D721Med (cell line): ENCODE data around the gene ATP5F1D.

ENCODE experiments used
- DNase-seq: peaks from one replicate; pipeline ENCODE4 v3.0.0; 2011; ENCODE audit warnings: low spot score; ENCODE audit not compliant: insufficient read length
- FAIRE-seq: peaks from 2 replicates; lab custom pipeline; 2011; peaks lifted over from hg19 to GRCh38; lab: Jason Lieb, UNC
- CTCF ChIP-seq: IDR thresholded peaks from 2 replicates; pipeline ENCODE4 v1.5.1; 2012; ENCODE audit warnings: mild to moderate bottlenecking, control low read depth; ENCODE audit not compliant: insufficient read depth; ENCODE audit errors: missing control alignments

ATP5F1D gene

DNA sequence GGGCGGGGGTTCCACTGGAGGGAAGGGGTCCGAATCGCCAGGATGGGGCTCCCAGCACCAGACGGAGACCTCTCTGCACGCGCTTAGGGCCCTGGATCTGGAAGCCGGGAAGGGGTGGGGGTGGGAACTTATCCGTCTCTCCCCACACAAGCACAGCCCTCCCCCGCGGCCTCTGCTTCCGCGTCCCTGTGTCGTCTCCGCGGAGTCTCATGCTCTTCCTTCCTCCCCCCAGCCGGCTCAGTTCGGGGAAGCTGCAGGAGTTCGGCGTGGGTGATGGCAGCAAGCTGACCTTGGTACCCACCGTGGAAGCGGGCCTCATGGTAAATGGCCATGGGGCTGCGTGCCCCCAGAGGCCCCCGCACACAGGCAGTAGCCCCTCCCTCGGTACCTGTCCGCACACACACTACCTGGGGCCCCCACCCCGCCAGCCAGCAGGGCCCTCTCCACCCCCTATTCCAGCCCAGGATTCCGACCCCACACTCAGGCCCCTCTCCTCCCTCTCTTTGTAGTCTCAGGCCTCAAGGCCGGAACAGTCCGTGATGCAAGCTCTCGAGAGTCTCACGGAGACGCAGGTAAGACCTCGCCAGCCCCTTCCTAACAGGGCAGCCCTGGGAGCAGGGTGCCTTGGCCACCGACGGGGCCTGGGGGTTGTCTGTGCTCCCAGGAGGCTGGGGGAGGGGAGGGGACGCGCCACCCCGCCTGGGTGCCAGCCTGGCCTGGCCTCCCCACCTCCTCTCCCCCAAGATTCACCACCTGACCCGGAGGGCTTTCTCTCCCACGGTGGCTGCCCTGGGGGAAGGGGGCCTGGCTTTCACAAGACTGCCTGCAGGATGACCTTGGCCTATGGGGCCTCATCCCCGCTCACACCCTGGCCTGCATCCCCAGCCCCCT lies 10.0 kb downstream of the ATP5F1D start:
- TF ChIP-seq CTCF = no peak
- FAIRE-seq (no peak), DNase-seq (no peak)

DNA sequence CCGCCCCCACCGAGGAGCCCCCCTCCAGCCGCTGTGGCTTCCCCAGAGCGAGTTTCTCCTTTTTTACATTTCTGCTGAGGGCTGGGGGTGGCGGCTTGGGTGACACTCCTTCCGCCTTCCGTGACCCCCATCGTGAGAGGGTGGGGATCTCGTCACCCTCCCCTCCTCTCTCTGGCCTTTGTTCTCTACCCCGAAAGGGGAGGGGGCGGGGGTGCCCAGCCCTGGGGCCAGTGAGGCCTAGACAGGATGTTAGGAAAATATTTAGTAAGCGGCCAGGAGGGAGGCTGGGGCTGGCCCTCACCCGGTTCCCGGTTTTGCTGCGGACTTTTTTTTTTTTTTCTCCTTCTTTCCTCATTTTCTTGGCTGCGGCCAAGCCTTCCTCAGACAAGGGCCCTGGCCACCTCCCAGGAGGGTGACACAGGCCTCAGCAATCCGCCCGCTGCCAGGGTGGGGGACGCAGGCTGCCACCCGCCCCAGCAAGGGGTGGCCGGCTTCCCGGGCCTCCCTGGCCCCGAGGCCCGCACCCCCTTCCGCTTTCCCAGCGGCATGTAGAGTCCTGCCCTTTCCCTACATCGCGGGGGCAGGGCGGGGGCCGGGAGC lies 10.8 kb downstream of the ATP5F1D start:
- TF ChIP-seq CTCF = no peak
- no peak for DNase-seq
- FAIRE-seq = no peak

GRCh38 chr19:1252821-1253513 lies 11.4 kb downstream of the ATP5F1D start:
- FAIRE-seq (no peak), DNase-seq (no peak)
- TF ChIP-seq CTCF = no peak

GRCh38 chr19:1253514-1254080 lies 12.0 kb downstream of the ATP5F1D start:
- no peak for TF ChIP-seq CTCF
- FAIRE-seq (no peak), DNase-seq (no peak)

DNA sequence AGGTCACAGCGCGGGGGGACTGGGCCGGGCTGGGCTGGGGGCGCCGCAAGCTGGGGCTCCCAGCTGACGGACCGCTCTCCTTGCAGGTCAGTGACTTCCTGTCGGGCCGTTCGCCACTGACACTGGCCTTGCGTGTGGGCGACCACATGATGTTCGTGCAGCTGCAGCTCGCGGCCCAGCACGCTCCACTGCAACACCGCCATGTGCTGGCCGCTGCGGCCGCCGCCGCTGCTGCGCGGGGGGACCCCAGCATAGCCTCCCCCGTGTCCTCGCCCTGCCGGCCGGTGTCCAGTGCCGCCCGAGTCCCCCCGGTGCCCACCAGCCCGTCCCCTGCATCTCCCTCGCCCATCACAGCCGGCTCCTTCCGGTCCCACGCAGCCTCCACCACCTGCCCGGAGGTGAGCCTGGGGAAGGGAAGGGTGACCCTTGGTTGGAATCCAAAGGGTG lies 12.6 kb downstream of the ATP5F1D start:
- TF ChIP-seq CTCF = no peak
- DNase-seq = no peak
- no peak for FAIRE-seq

DNA sequence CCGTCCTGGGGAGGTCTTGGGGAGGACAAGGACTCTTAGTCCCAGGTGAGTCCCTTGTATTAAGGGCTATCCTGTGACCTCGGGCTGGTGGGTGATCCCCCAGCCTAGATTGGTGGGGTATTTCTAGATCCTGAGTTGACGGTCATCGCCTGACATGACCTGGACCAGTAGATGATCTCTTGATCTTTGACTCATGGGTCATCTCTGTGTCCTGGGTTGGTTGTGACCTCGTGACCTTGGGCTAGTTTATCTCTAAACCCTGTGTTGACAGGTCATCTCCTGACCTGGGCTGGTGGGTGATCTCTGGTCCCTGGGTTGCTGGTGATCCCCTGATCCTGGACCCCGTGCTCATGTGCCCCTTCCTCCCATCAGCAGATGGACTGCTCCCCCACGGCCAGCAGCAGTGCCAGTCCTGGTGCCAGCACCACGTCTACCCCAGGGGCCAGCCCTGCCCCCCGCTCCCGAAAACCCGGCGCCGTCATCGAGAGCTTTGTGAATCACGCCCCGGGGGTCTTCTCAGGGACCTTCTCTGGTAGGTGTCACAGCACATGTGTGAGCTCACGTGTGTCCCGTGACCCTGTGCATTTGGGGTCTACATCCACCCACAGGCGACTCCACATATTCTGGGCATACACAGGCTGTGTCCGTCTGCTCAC lies 13.1 kb downstream of the ATP5F1D start:
- DNase-seq (no peak), FAIRE-seq (no peak)
- TF ChIP-seq CTCF = no peak
